Endothelial cell (in vitro differentiated cells): ENCODE data around the gene DUSP9. TPM values are rescaled to one million over a fixed set of nuclear protein-coding genes. Genes with fewer than 3 reads are reported as not detected.

Source experiments
- DNase-seq: peaks from one replicate; pipeline ENCODE4 v3.0.0; 2021; ENCODE audit warnings: low spot score
- H3K27ac Mint-ChIP-seq: one replicate; pipeline ENCODE4 v1.8.0; 2021; ENCODE audit warnings: mixed read lengths, inconsistent platforms; ENCODE audit not compliant: unreplicated experiment
- H3K27me3 Mint-ChIP-seq: one replicate; pipeline ENCODE4 v1.8.0; 2021; ENCODE audit warnings: mild to moderate bottlenecking, moderate library complexity, mixed read lengths, inconsistent platforms; ENCODE audit not compliant: unreplicated experiment
- H3K36me3 Mint-ChIP-seq: one replicate; pipeline ENCODE4 v1.8.0; 2021; ENCODE audit warnings: mild to moderate bottlenecking, low read depth, mixed read lengths, inconsistent platforms; ENCODE audit not compliant: unreplicated experiment
- H3K4me1 Mint-ChIP-seq: one replicate; pipeline ENCODE4 v1.8.0; 2021; ENCODE audit warnings: mild to moderate bottlenecking, mixed read lengths, inconsistent platforms; ENCODE audit not compliant: unreplicated experiment
- H3K4me3 Mint-ChIP-seq: one replicate; pipeline ENCODE4 v1.8.0; 2021; ENCODE audit warnings: mild to moderate bottlenecking, mixed read lengths, inconsistent platforms; ENCODE audit not compliant: unreplicated experiment
- H3K9me3 Mint-ChIP-seq: one replicate; pipeline ENCODE4 v1.8.0; 2021; ENCODE audit warnings: mixed read lengths, inconsistent platforms; ENCODE audit not compliant: unreplicated experiment
- CTCF ChIP-seq: fragments of 200-600 bp; sonication (generic); IDR thresholded peaks from one replicate; pipeline ENCODE4 v1.5.0; 2021; ENCODE audit warnings: antibody characterized with exemption; ENCODE audit not compliant: unreplicated experiment
- total RNA-seq: library from RNA; stranded (reverse); fragmentation: NEBNext Ultra II Directional; extraction: Animal tissue kit (Norgen Biotek cat#: 25700); gene quantifications from one replicate; pipeline ENCODE4 v1.2.1, GENCODE V29; 2021; ENCODE audit not compliant: unreplicated experiment

Gene DUSP9
- total RNA-seq, 1 donor from 2014 or later, result not detected

GRCh38 chrX:153637121-153638040, 9.6 kb upstream of the DUSP9 start:
- Mint-ChIP-seq H3K36me3 (no peaks in the 10 kb centered on the region), H3K27ac (no peak overlapping the region), H3K9me3 (no peaks in the 10 kb centered on the region), H3K4me3 (no peak overlapping the region), H3K27me3 (no peaks in the 10 kb centered on the region), H3K4me1 (no peaks in the 10 kb centered on the region)
- DNase-seq, result no peak
- TF ChIP-seq CTCF, result no peak

DNA sequence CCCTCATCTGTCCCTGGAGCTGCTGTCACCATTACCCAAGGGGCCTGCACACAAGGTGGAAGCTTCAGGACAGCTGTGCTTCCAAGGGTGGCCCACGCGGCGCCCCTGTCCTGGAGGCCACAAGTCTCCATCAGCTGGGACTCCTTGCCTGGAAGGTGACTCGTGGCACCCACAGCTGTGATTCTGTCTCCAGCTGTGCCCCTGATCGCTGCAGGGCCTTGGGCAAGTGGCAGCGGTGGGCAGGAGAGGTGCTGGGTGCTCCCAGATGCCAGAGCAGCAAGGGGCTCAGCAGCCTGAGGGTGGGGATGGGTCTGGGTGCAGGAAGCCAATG, 9.0 kb upstream of the DUSP9 start:
- H3K4me1 Mint-ChIP-seq, result no peaks in the 10 kb centered on the region
- no peak overlapping the region for H3K4me3 Mint-ChIP-seq
- no peak for DNase-seq
- H3K36me3 Mint-ChIP-seq, result no peaks in the 10 kb centered on the region
- H3K9me3 Mint-ChIP-seq, result no peaks in the 10 kb centered on the region
- H3K27me3 Mint-ChIP-seq, result peaks cover 3% of the 10 kb centered on the region
- no peak for TF ChIP-seq CTCF
- H3K27ac Mint-ChIP-seq, result no peak overlapping the region

GRCh38 chrX:153638436-153639176, 8.4 kb upstream of the DUSP9 start:
- TF ChIP-seq CTCF, result no peak
- Mint-ChIP-seq H3K9me3 (no peaks in the 10 kb centered on the region), H3K27ac (no peak overlapping the region), H3K36me3 (no peaks in the 10 kb centered on the region), H3K27me3 (peaks cover 3% of the 10 kb centered on the region), H3K4me1 (no peaks in the 10 kb centered on the region), H3K4me3 (no peak overlapping the region)
- DNase-seq, result no peak

- Mint-ChIP-seq H3K9me3 (no peaks in the 10 kb centered on the region), H3K36me3 (no peaks in the 10 kb centered on the region), H3K27me3 (peaks cover 3% of the 10 kb centered on the region), H3K4me3 (no peak overlapping the region), H3K4me1 (no peaks in the 10 kb centered on the region), H3K27ac (no peak overlapping the region)
- no peak for TF ChIP-seq CTCF
- DNase-seq, result no peak
Observed at GRCh38 chrX:153639177-153640044, 7.6 kb upstream of the DUSP9 start.
